A673 (cell line): ENCODE measurements around the gene UBALD2. TPM values are rescaled to one million over a fixed set of nuclear protein-coding genes. Genes with fewer than 3 reads are reported as not detected.

Experiments
- BruUV-seq: library from RNA; stranded (reverse); fragments of 400-500 nt; replicated peaks from 2 replicates; lab custom pipeline; 2021; lab: Mats Ljungman, UMichigan
- CTCF ChIA-PET: fragments of 300-600 bp; sonication (Branson Sonifier 250); formaldehyde crosslinking; loops from one replicate; lab custom pipeline; 2022; ENCODE audit warnings: antibody characterized with exemption; lab: Charles Lee
- POLR2A ChIA-PET: fragments of 300-600 bp; sonication (Branson Sonifier 250); formaldehyde crosslinking; loops from one replicate; lab custom pipeline; 2022; ENCODE audit warnings: antibody characterized with exemption; ENCODE audit not compliant: low non-redundant PET; lab: Charles Lee
- DNase-seq: peaks from one replicate; pipeline ENCODE4 v3.0.0-alpha.2; 2015; ENCODE audit warnings: low spot score
- H3K27ac ChIP-seq: fragments of 200-600 bp; sonication (generic); 2 replicates; pipeline ENCODE4 v1.5.1; 2016; ENCODE audit warnings: mixed run types, low read depth, mild to moderate bottlenecking, mixed read lengths, antibody characterized with exemption, low read length; ENCODE audit not compliant: poor library complexity, severe bottlenecking
- H3K27me3 ChIP-seq: fragments of 200-600 bp; sonication (generic); replicated peaks from 2 replicates; pipeline ENCODE4 v1.6.1; 2017; ENCODE audit warnings: mixed run types, low read depth, mild to moderate bottlenecking, mixed read lengths, antibody characterized with exemption, low read length; ENCODE audit not compliant: insufficient read depth, poor library complexity
- H3K36me3 ChIP-seq: fragments of 200-600 bp; sonication (generic); 2 replicates; pipeline ENCODE4 v1.6.1; 2016; ENCODE audit warnings: mixed run types, mild to moderate bottlenecking, mixed read lengths, antibody characterized with exemption, low read length; ENCODE audit not compliant: insufficient read depth, poor library complexity, severe bottlenecking
- H3K4me1 ChIP-seq: fragments of 200-600 bp; sonication (generic); 2 replicates; pipeline ENCODE4 v1.6.1; 2017; ENCODE audit warnings: mixed run types, mild to moderate bottlenecking, mixed read lengths, antibody characterized with exemption, low read length; ENCODE audit not compliant: insufficient read depth, poor library complexity, severe bottlenecking
- H3K4me3 ChIP-seq: fragments of 200-600 bp; sonication (generic); 2 replicates; pipeline ENCODE4 v1.5.1; 2016; ENCODE audit warnings: low read depth, mixed run types, mild to moderate bottlenecking, mixed read lengths, low read length; ENCODE audit not compliant: poor library complexity, severe bottlenecking
- H3K9me3 ChIP-seq: fragments of 200-600 bp; sonication (generic); 2 replicates; pipeline ENCODE4 v1.6.1; 2016; ENCODE audit warnings: mixed run types, low read depth, mild to moderate bottlenecking, mixed read lengths, antibody characterized with exemption, low read length; ENCODE audit not compliant: poor library complexity, severe bottlenecking
- CTCF ChIP-seq: fragments of 300-800, 200-600 bp; sonication (generic); conservative IDR thresholded peaks from 2 replicates; pipeline ENCODE4 v1.5.1; 2017; ENCODE audit warnings: low read depth, mild to moderate bottlenecking, antibody characterized with exemption, low read length, moderate library complexity, mixed read lengths
- EZH2 ChIP-seq: fragments of 200-600 bp; sonication (generic); IDR thresholded peaks from 2 replicates; pipeline ENCODE4 v1.6.1; 2017; ENCODE audit warnings: borderline replicate concordance, low read depth, mild to moderate bottlenecking, mixed read lengths, antibody characterized with exemption, low read length; ENCODE audit not compliant: poor library complexity, severe bottlenecking
- intact Hi-C: fragments of 100-400 bp; cut with micrococcal nuclease; formaldehyde crosslinking; loops from one replicate; pipeline ENCODE4 v1.10.0; 2022; ENCODE audit not compliant: unreplicated experiment
- total RNA-seq: library from RNA; stranded (reverse); gene quantifications from 2 replicates; pipeline ENCODE4 v1.2.3, GENCODE V29; 2021

UBALD2 gene
- total RNA-seq, 1 experiment from 2014 or later = 46.5 TPM

GRCh38 chr17:76233588-76234353, 31.4 kb upstream of the UBALD2 start:
- ChIA-PET POLR2A (no interaction called here), CTCF (no interaction called here)
- TF ChIP-seq EZH2 = no peak
- TF ChIP-seq CTCF = no peak
- no peaks in the 10 kb centered on the region for H3K9me3 ChIP-seq
- no TSS peak for BruUV-seq
- intact Hi-C loops = no loop called here
- no peak for DNase-seq
- no peak overlapping the region for H3K27ac ChIP-seq
- no peak overlapping the region for H3K4me3 ChIP-seq
- H3K4me1 ChIP-seq = no peaks in the 10 kb centered on the region
- peaks cover 34% of the 10 kb centered on the region for H3K27me3 ChIP-seq
- H3K36me3 ChIP-seq = no peaks in the 10 kb centered on the region

GRCh38 chr17:76234354-76234679, 30.8 kb upstream of the UBALD2 start:
- Histone ChIP-seq H3K27ac (no peak overlapping the region), H3K9me3 (no peaks in the 10 kb centered on the region), H3K36me3 (no peaks in the 10 kb centered on the region), H3K4me1 (no peaks in the 10 kb centered on the region), H3K27me3 (peaks cover 34% of the 10 kb centered on the region), H3K4me3 (no peak overlapping the region)
- TF ChIP-seq EZH2 (no peak), CTCF (no peak)
- ChIA-PET CTCF (no interaction called here), POLR2A (no interaction called here)
- BruUV-seq = no TSS peak
- intact Hi-C loops = no loop called here
- DNase-seq = no peak

- Histone ChIP-seq H3K27ac (no peak overlapping the region), H3K4me1 (peaks cover 4% of the 10 kb centered on the region), H3K36me3 (no peaks in the 10 kb centered on the region), H3K27me3 (peaks cover 34% of the 10 kb centered on the region), H3K9me3 (no peaks in the 10 kb centered on the region), H3K4me3 (no peak overlapping the region)
- TF ChIP-seq CTCF (no peak), EZH2 (no peak)
- ChIA-PET POLR2A (no interaction called here), CTCF (no interaction called here)
- no peak for DNase-seq
- BruUV-seq = no TSS peak
- intact Hi-C loops = no loop called here
These were observed 29.3 kb upstream of the UBALD2 start for GRCh38 chr17:76235883-76236282.
